Loucy (cell line): ENCODE measurements around the gene OR5K1.

Source experiments
- H2AFZ ChIP-seq: fragments of 200-600 bp; sonication (generic); 2 replicates; pipeline ENCODE4 v1.6.0; 2016; ENCODE audit warnings: antibody characterized with exemption, mild to moderate bottlenecking, low read length, moderate library complexity
- H3F3A ChIP-seq: fragments of 200-600 bp; 2 replicates; pipeline ENCODE4 v1.6.0; 2016; ENCODE audit warnings: antibody characterized with exemption, low read depth, mild to moderate bottlenecking
- H3K27me3 ChIP-seq: fragments of 200-600 bp; sonication (generic); 2 replicates; pipeline ENCODE4 v1.6.1; 2014; ENCODE audit warnings: low read length, mild to moderate bottlenecking; ENCODE audit not compliant: insufficient read depth, poor library complexity, severe bottlenecking
- H3K36me3 ChIP-seq: fragments of 200-600 bp; sonication (generic); 2 replicates; pipeline ENCODE4 v1.6.1; 2016; ENCODE audit warnings: low read length; ENCODE audit not compliant: insufficient read depth
- H3K4me1 ChIP-seq: fragments of 200-600 bp; sonication (generic); 2 replicates; pipeline ENCODE4 v1.5.1; 2014; ENCODE audit warnings: low read length, mild to moderate bottlenecking; ENCODE audit not compliant: insufficient read depth, poor library complexity, severe bottlenecking
- H3K4me2 ChIP-seq: fragments of 200-600 bp; sonication (generic); 2 replicates; pipeline ENCODE4 v1.6.0; 2014; ENCODE audit warnings: antibody characterized with exemption, low read length, low read depth, mild to moderate bottlenecking; ENCODE audit not compliant: poor library complexity, severe bottlenecking
- H3K4me3 ChIP-seq: fragments of 200-600 bp; sonication (generic); 2 replicates; pipeline ENCODE4 v1.5.1; 2014; ENCODE audit warnings: low read length, mild to moderate bottlenecking, mixed read lengths; ENCODE audit not compliant: poor library complexity, severe bottlenecking
- H3K79me2 ChIP-seq: fragments of 200-600 bp; sonication (generic); 2 replicates; pipeline ENCODE4 v1.6.1; 2014; ENCODE audit warnings: low read length; ENCODE audit not compliant: insufficient read depth
- H3K9ac ChIP-seq: fragments of 200-600 bp; sonication (generic); 2 replicates; pipeline ENCODE4 v1.6.0; 2014; ENCODE audit warnings: mild to moderate bottlenecking, low read depth, low read length, moderate library complexity; ENCODE audit not compliant: poor library complexity, severe bottlenecking
- H3K9me2 ChIP-seq: fragments of 200-600 bp; sonication (generic); replicated peaks from 2 replicates; pipeline ENCODE4 v1.6.1; 2016; ENCODE audit warnings: low read depth, low read length, mixed read lengths
- H3K9me3 ChIP-seq: fragments of 200-600 bp; sonication (generic); 2 replicates; pipeline ENCODE4 v1.6.1; 2014; ENCODE audit warnings: mild to moderate bottlenecking, antibody characterized with exemption, low read length, low read depth; ENCODE audit not compliant: insufficient read depth
- H4K20me1 ChIP-seq: fragments of 200-600 bp; sonication (generic); 2 replicates; pipeline ENCODE4 v1.6.0; 2014; ENCODE audit warnings: antibody characterized with exemption, low read length, mild to moderate bottlenecking; ENCODE audit not compliant: insufficient read depth, poor library complexity, severe bottlenecking
- CTCF ChIP-seq: fragments of 200-600 bp; sonication (generic); conservative IDR thresholded peaks from 2 replicates; pipeline ENCODE4 v1.5.1; 2014; ENCODE audit warnings: mild to moderate bottlenecking, antibody characterized with exemption, low read length
- EZH2phosphoT487 ChIP-seq: fragments of 200-600 bp; IDR thresholded peaks from 2 replicates; pipeline ENCODE4 v1.6.1; 2018; ENCODE audit warnings: antibody characterized with exemption, mild to moderate bottlenecking, moderate library complexity, borderline replicate concordance

The OR5K1 gene

GRCh38 chr3:98462901-98463300 is at the start of gene OR5K1:
Gene OR5K1 (plus strand): TSS chr3:98463201. CDS start chr3:98469577, 6,376 bp downstream.
- no peak for TF ChIP-seq CTCF
- TF ChIP-seq EZH2phosphoT487: no peak

DNA sequence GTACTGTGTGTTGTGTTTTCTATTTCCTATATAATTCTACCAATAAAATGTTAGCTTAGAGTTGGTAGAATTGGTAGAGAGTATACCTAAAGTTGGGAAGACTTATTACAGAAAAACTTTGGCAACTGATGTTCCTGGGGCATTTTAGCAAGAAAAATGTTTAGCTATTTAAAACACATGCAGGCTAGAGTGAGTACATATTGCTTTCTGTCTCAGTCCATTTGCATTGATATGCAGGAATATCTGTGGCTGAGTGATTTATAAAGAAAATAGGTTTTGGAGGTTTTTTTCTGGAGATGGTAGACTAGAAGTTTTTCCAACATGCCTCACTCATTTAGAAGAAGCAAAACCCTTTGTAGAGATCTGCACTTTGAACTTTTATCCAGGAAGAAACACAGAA is 30.4 kb upstream of the OR5K1 start:
- no peaks in the 10 kb centered on the region for H3K9me2 ChIP-seq
- TF ChIP-seq CTCF (no peak), EZH2phosphoT487 (no peak)
- no peak overlapping the region for H3K4me2 ChIP-seq
- H3F3A ChIP-seq: no peaks in the 10 kb centered on the region
- H3K27me3 ChIP-seq: no peaks in the 10 kb centered on the region
- no peak overlapping the region for H3K4me3 ChIP-seq
- no peaks in the 10 kb centered on the region for H3K4me1 ChIP-seq
- H3K9ac ChIP-seq: no peak overlapping the region
- no peak overlapping the region for H2AFZ ChIP-seq
- no peaks in the 10 kb centered on the region for H4K20me1 ChIP-seq
- H3K9me3 ChIP-seq: peaks cover 11% of the 10 kb centered on the region; the same call in 1 of the 2 replicates
- no peaks in the 10 kb centered on the region for H3K79me2 ChIP-seq
- no peaks in the 10 kb centered on the region for H3K36me3 ChIP-seq

More at GRCh38 chr3:98462901-98463300, at the start of gene OR5K1:
- no peaks in the 10 kb centered on the region for H3K9me3 ChIP-seq
- no peaks in the 10 kb centered on the region for H3F3A ChIP-seq
- no peaks in the 10 kb centered on the region for H3K27me3 ChIP-seq
- H3K9ac ChIP-seq: no peak within 1 kb of the TSS
- no peaks in the 10 kb centered on the region for H3K9me2 ChIP-seq
- no peak within 1 kb of the TSS for H2AFZ ChIP-seq
- H3K4me3 ChIP-seq: no peak within 1 kb of the TSS
- H3K4me1 ChIP-seq: no peaks in the 10 kb centered on the region
- H3K36me3 ChIP-seq: no peaks in the 10 kb centered on the region
- no peak within 1 kb of the TSS for H3K4me2 ChIP-seq
- no peaks in the 10 kb centered on the region for H3K79me2 ChIP-seq
- no peaks in the 10 kb centered on the region for H4K20me1 ChIP-seq

DNA sequence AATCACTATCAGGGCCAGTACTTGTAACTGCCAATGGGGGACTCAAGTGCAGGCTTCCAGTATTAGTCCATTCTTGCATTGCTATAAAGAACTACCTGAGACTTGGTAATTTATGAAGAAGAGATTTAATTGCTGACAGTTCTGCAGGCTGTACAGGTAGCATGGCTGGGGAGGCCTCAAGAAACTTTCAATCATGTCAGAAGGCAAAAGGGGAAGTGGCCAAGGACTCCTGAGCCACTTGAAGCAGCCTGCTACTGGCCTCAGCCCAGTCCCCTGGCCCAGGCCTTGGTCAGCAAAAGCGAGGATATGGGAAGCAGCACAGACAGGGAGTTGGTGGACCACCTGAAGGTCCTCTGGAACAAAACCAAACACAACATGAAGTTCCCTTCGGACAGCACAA is 29.2 kb upstream of the OR5K1 start:
- Histone ChIP-seq H3K9me2 (no peaks in the 10 kb centered on the region), H3F3A (no peaks in the 10 kb centered on the region), H3K9me3 (peaks cover 11% of the 10 kb centered on the region; the same call in 1 of the 2 replicates), H3K9ac (no peak overlapping the region), H3K27me3 (no peaks in the 10 kb centered on the region), H4K20me1 (no peaks in the 10 kb centered on the region), H3K4me3 (no peak overlapping the region), H2AFZ (no peak overlapping the region), H3K4me1 (no peaks in the 10 kb centered on the region), H3K36me3 (no peaks in the 10 kb centered on the region), H3K4me2 (no peak overlapping the region), H3K79me2 (no peaks in the 10 kb centered on the region)
- no peak for TF ChIP-seq CTCF
- TF ChIP-seq EZH2phosphoT487: no peak
